ENCODE results near the gene MAST4.

MAST4 gene

DNA sequence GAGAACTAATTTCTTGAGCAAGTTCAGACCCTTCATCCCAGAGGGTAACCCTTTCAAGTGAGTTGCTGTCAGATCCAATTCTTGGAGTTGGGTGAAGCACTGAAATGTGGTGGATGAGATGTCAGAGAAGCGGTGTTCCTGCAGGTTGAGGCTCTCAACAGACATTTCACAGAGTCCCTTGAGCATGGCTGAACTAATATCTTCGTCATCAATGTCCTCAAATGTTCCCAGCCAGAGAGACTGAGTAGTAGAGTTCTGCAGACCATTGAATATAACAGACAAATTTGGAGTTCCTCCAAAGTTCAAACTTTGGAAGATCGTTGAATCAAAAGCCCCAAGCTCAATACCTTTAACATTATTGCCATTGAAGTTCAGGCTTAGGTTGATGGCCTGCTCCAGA lies 587.7 kb downstream of the MAST4 start:
- Histone ChIP-seq H3K27me3 (no peaks in the 10 kb centered on the region), H3K36me3 (peaks cover 12 to 62% (median 31%) of the 10 kb centered on the region in 11 experiments; a peak in 19 of 22 replicates), H3K9ac (no peak overlapping the region), H3K9me3 (replicated peaks in 1 of 11) (peaks cover 1 to 36% (median 15%) of the 10 kb centered on the region in 11 experiments; a peak in 17 of 22 replicates), H3K4me2 (peak overlapping the region in 1 of 11 experiments; percentile 77; a peak in 1 of 22 replicates), H4K20me1 (peaks cover 0 to 6% (median 0%) of the 10 kb centered on the region in 11 experiments; a peak in 2 of 22 replicates), H3K4me1 (peaks cover 4 to 60% (median 20%) of the 10 kb centered on the region in 10 experiments; a peak in 17 of 20 replicates), H3K4me3 (no peak overlapping the region), H3K27ac (no peak overlapping the region)
- TF ChIP-seq Cebpa-rat (IDR thresholded peaks at IDR 0.05), result no peak

DNA sequence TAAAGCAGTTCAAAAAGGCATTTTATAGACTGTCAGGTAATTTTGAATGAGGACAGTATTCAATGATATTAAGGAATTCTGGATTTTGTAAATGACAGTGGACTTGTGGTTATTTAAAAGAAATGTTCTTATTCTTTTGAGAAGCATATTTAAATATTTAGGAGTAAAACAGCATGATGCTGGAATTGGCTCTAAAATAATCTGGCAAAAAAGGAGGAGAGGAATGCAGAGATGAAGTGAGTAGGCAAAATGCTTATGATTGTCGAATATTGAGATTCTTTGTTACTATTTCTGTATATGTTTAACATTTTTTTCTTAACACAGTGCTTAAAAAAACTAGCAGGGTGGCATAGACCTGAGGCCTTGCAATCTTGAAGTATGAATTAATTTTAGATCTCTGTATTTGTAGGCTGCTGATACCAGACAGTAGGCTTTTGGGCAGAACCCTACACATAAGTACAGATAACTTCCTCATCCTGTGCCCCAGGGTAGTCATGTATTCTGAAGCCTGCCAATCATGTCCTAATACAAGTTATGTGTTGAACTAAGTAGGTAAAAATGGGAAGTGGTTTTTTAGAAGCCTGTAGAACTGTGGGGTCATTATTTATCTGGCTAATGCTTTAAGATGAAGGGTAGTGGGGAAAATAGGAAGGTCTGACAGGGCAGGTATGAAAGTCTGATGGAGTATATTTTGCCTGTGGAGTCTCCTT lies 591.0 kb downstream of the MAST4 start:
- peaks cover 0 to 6% (median 0%) of the 10 kb centered on the region in 11 experiments; a peak in 3 of 22 replicates for H4K20me1 ChIP-seq
- peaks cover 1 to 24% (median 4%) of the 10 kb centered on the region in 11 experiments; a peak in 17 of 22 replicates for H3K9me3 ChIP-seq (replicated peaks in 1 of 11)
- peaks cover 12 to 68% (median 31%) of the 10 kb centered on the region in 11 experiments; a peak in 19 of 22 replicates for H3K36me3 ChIP-seq
- peak overlapping the region in 1 of 11 experiments; percentile 0; a peak in 1 of 22 replicates for H3K27ac ChIP-seq
- H3K9ac ChIP-seq, result no peak overlapping the region
- H3K27me3 ChIP-seq, result no peaks in the 10 kb centered on the region
- H3K4me1 ChIP-seq, result peaks cover 4 to 75% (median 16%) of the 10 kb centered on the region in 10 experiments; a peak in 17 of 20 replicates
- peak overlapping the region in 10 of 11 experiments; percentile 4 to 88 (median 44); a peak in 15 of 22 replicates for H3K4me2 ChIP-seq
- no peak overlapping the region for H3K4me3 ChIP-seq
- no peak for TF ChIP-seq Cebpa-rat (IDR thresholded peaks at IDR 0.05)

DNA sequence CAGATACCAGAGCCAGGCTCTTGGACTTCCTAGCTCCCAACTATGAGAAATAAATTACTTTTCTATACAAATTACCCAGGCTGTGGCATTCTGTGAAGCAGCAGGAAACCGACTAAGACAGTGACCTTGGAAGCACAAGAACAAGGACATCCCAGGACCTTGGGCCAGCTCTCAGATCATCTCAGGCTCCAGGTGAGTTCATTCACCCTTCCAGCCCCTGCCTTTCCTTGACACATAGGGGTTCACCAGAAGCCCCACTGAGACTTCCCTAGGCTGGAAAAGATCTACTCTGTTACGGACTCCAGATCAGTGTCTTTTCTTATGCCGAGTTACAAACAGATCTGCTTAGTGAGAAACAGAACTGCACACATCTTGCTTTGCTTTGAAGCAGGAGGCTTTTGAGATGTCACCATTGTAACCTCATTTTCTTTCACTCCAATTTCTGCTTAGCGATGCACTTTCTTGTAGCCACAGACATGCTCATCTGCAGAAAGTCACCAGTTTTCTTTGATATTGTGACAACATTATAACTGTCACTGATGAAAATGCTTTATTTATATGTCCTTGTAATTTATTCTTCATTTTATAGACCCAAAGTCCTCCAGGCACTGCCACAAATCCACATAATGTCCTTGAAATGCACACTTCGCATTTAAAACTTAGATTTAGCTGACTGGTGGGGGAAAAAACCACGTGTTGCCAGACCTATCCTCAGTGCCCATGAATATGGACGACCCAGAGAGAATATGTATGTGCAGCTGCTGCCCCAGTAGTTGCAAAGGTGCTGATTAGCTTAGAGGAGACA lies 592.3 kb downstream of the MAST4 start:
- no peak for TF ChIP-seq Cebpa-rat (IDR thresholded peaks at IDR 0.05)
- peak overlapping the region in 1 of 11 experiments; percentile 44; a peak in 1 of 22 replicates for H3K9ac ChIP-seq
- peak overlapping the region in 6 of 11 experiments; percentile 11 to 88 (median 68); a peak in 10 of 22 replicates for H3K4me2 ChIP-seq
- peaks cover 6 to 24% (median 13%) of the 10 kb centered on the region in 11 experiments; a peak in 17 of 22 replicates for H3K9me3 ChIP-seq (replicated peaks in 1 of 11)
- H3K36me3 ChIP-seq, result peaks cover 8 to 60% (median 23%) of the 10 kb centered on the region in 11 experiments; a peak in 19 of 22 replicates
- H3K4me3 ChIP-seq, result no peak overlapping the region
- peaks cover 0 to 6% (median 0%) of the 10 kb centered on the region in 11 experiments; a peak in 3 of 22 replicates for H4K20me1 ChIP-seq
- H3K27me3 ChIP-seq, result no peaks in the 10 kb centered on the region
- peak overlapping the region in 2 of 11 experiments; percentile 0 to 6; a peak in 2 of 22 replicates for H3K27ac ChIP-seq
- H3K4me1 ChIP-seq, result peaks cover 14 to 75% (median 26%) of the 10 kb centered on the region in 10 experiments; a peak in 18 of 20 replicates

DNA sequence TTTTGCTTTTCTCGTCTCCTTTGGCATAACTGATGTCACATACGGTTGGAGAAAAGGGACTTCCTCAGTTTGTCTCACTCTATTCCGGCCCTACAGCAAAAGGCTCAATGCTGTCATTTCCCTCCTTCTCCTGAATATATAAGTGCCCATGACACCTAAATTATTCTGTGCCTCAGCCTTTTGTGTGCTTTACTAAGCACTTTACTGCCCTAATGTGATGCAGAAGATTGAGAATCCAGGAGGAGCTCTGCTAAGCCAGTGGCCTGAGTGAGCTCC lies 592.8 kb downstream of the MAST4 start:
- peaks cover 6 to 19% (median 11%) of the 10 kb centered on the region in 11 experiments; a peak in 17 of 22 replicates for H3K9me3 ChIP-seq (replicated peaks in 1 of 11)
- no peak for TF ChIP-seq Cebpa-rat (IDR thresholded peaks at IDR 0.05)
- peak overlapping the region in 3 of 11 experiments; percentile 72 to 88 (median 76); a peak in 6 of 22 replicates for H3K4me2 ChIP-seq
- no peak overlapping the region for H3K4me3 ChIP-seq
- 0 out of 22 replicates have a peak overlapping the region, but pooled peaks of 1 of the 11 experiments have one; percentile 44 for H3K9ac ChIP-seq
- peaks cover 3 to 55% (median 17%) of the 10 kb centered on the region in 11 experiments; a peak in 17 of 22 replicates for H3K36me3 ChIP-seq
- H3K27ac ChIP-seq, result no peak overlapping the region
- H3K27me3 ChIP-seq, result no peaks in the 10 kb centered on the region
- H4K20me1 ChIP-seq, result peaks cover 0 to 6% (median 0%) of the 10 kb centered on the region in 11 experiments; a peak in 3 of 22 replicates
- peaks cover 19 to 77% (median 31%) of the 10 kb centered on the region in 10 experiments; a peak in 18 of 20 replicates for H3K4me1 ChIP-seq

DNA sequence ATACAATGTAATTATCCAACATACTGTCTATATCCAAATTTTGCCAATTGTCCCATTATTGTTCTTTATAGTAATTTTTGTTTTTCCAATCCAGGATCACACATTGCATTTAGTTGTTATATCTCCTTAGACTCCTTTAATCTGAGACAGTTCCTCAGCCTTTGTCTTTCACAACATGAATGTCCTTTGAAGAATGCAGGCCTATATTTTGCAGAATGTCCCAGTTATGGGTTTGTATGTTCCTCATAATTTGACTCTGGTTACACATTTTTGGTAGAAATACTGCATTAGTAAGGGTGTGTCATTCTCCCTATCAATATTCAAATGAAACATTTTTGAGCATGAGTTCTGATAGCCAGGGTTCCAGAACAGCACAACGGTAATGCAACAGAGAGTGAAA lies 593.7 kb downstream of the MAST4 start:
- peaks cover 28 to 86% (median 41%) of the 10 kb centered on the region in 10 experiments; a peak in 19 of 20 replicates for H3K4me1 ChIP-seq
- peaks cover 0 to 45% (median 12%) of the 10 kb centered on the region in 11 experiments; a peak in 15 of 22 replicates for H3K36me3 ChIP-seq
- no peak overlapping the region for H3K9ac ChIP-seq
- no peaks in the 10 kb centered on the region for H3K27me3 ChIP-seq
- peaks cover 6 to 16% (median 10%) of the 10 kb centered on the region in 11 experiments; a peak in 15 of 22 replicates for H3K9me3 ChIP-seq (replicated peaks in 1 of 11)
- no peak overlapping the region for H3K27ac ChIP-seq
- peaks cover 0 to 6% (median 0%) of the 10 kb centered on the region in 11 experiments; a peak in 3 of 22 replicates for H4K20me1 ChIP-seq
- no peak for TF ChIP-seq Cebpa-rat (IDR thresholded peaks at IDR 0.05)
- peak overlapping the region in 2 of 11 experiments; percentile 76; a peak in 4 of 22 replicates for H3K4me2 ChIP-seq
- H3K4me3 ChIP-seq, result no peak overlapping the region

DNA sequence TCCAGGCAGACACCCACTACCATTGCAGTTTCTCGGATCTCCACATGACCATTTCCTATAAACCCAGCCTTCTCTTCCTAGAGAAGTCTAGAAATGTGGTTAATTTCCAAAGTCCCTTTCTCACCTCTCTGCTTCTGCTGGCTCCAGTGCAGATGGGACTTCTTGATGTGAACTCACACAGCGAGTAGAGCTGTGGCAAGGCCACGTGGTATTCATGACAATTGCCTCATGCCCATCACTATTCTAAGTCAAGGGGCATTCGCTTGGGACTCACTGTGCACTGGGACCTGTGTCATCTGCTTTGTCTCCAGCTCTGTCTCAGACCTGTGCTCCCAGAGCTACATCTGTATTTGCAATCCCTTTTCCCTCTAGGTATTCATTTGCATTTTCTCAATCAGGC lies 594.2 kb downstream of the MAST4 start:
- Histone ChIP-seq H3K4me1 (peaks cover 33 to 91% (median 45%) of the 10 kb centered on the region in 10 experiments; a peak in 19 of 20 replicates), H4K20me1 (peaks cover 0 to 6% (median 0%) of the 10 kb centered on the region in 11 experiments; a peak in 3 of 22 replicates), H3K27me3 (no peaks in the 10 kb centered on the region), H3K4me2 (peak overlapping the region in 2 of 11 experiments; percentile 76; a peak in 5 of 22 replicates), H3K4me3 (no peak overlapping the region), H3K9me3 (replicated peaks in 1 of 11) (peaks cover 5 to 16% (median 10%) of the 10 kb centered on the region in 11 experiments; a peak in 15 of 22 replicates), H3K36me3 (peaks cover 0 to 41% (median 7%) of the 10 kb centered on the region in 11 experiments; a peak in 14 of 22 replicates), H3K9ac (no peak overlapping the region), H3K27ac (no peak overlapping the region)
- TF ChIP-seq Cebpa-rat (IDR thresholded peaks at IDR 0.05), result no peak

DNA sequence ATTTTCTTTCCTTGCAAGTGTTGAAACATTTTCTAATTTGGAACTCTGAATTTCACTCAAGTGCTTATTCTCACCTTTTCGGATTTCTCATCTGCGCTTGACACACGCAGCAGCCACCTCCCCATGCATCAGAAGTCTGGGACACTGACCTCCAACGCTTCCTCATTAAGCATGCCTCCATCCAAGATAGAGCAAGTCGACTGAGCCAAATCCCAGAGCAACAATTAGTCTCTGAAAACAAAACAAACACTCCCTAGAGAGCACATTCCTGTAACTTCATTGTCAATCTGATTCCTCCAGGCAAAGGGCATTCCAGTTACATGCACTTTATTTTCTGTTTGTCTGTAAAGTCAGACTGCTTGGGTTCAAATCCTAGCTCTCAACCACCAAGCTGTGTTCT lies 594.7 kb downstream of the MAST4 start:
- no peaks in the 10 kb centered on the region for H3K27me3 ChIP-seq
- H4K20me1 ChIP-seq, result peaks cover 0 to 6% (median 0%) of the 10 kb centered on the region in 11 experiments; a peak in 3 of 22 replicates
- H3K4me2 ChIP-seq, result peak overlapping the region in 2 of 11 experiments; percentile 76; a peak in 4 of 22 replicates
- H3K4me3 ChIP-seq, result no peak overlapping the region
- H3K9me3 ChIP-seq (replicated peaks in 1 of 11), result peaks cover 5 to 16% (median 10%) of the 10 kb centered on the region in 11 experiments; a peak in 15 of 22 replicates
- peaks cover 0 to 36% (median 4%) of the 10 kb centered on the region in 11 experiments; a peak in 11 of 22 replicates for H3K36me3 ChIP-seq
- no peak overlapping the region for H3K27ac ChIP-seq
- TF ChIP-seq Cebpa-rat (IDR thresholded peaks at IDR 0.05), result no peak
- H3K4me1 ChIP-seq, result peaks cover 37 to 96% (median 50%) of the 10 kb centered on the region in 10 experiments
- no peak overlapping the region for H3K9ac ChIP-seq

All from BLaER1 treated with 17β-estradiol and CSF1 and Interleukin-3, amounts not matched to agents 10 nM and 100 nM (cell line).